Neural cell (in vitro differentiated cells): ENCODE results near the gene PTEN. TPM values are rescaled to one million over a fixed set of nuclear protein-coding genes. Genes with fewer than 3 reads are reported as not detected.

Experiments
- H2AFZ ChIP-seq: fragments of 200-600, 300-800 bp; sonication (generic), shearing (Covaris generic); 2 replicates; pipeline ENCODE4 v1.6.0; 2014; ENCODE audit warnings: low read depth, mild to moderate bottlenecking, antibody characterized with exemption, low read length, moderate library complexity
- H3F3A ChIP-seq: fragments of 200-600 bp; shearing (Covaris generic); 2 replicates; pipeline ENCODE4 v1.6.1; 2016; ENCODE audit warnings: mild to moderate bottlenecking, moderate library complexity, mixed read lengths, antibody characterized with exemption, low read length; ENCODE audit not compliant: insufficient read depth, poor library complexity, severe bottlenecking
- H3K27ac ChIP-seq: fragments of 200-600, 300-800 bp; sonication (generic), shearing (Covaris generic); 2 replicates; pipeline ENCODE4 v1.5.1; 2014; ENCODE audit warnings: mild to moderate bottlenecking, low read length, moderate library complexity
- H3K27me3 ChIP-seq: fragments of 300-800, 200-600 bp; sonication (generic), shearing (Covaris generic); 2 replicates; pipeline ENCODE4 v1.6.0; 2014; ENCODE audit warnings: mild to moderate bottlenecking, low read depth, low read length, moderate library complexity; ENCODE audit not compliant: insufficient read depth
- H3K36me3 ChIP-seq: fragments of 300-800, 200-600 bp; sonication (generic), shearing (Covaris generic); 2 replicates; pipeline ENCODE4 v1.5.1; 2014; ENCODE audit warnings: mild to moderate bottlenecking, antibody characterized with exemption, low read length, moderate library complexity; ENCODE audit not compliant: insufficient read depth
- H3K4me2 ChIP-seq: fragments of 300-800, 200-600 bp; sonication (generic), shearing (Covaris generic); 2 replicates; pipeline ENCODE4 v1.6.0; 2014; ENCODE audit warnings: mild to moderate bottlenecking, low read length
- H3K4me3 ChIP-seq: fragments of 300-800, 200-600 bp; sonication (generic), shearing (Covaris generic); 2 replicates; pipeline ENCODE4 v1.5.1; 2014; ENCODE audit warnings: mild to moderate bottlenecking, low read length, moderate library complexity
- H3K79me2 ChIP-seq: fragments of 200-600 bp; shearing (Covaris generic); replicated peaks from 2 replicates; pipeline ENCODE4 v1.6.0; 2014; ENCODE audit warnings: mild to moderate bottlenecking, low read length, moderate library complexity; ENCODE audit not compliant: insufficient read depth
- H3K9ac ChIP-seq: fragments of 300-800, 200-600 bp; sonication (generic), shearing (Covaris generic); 2 replicates; pipeline ENCODE4 v1.6.1; 2016; ENCODE audit warnings: mild to moderate bottlenecking, low read length, mixed read lengths
- H3K9me2 ChIP-seq: fragments of 200-600 bp; shearing (Covaris generic); 2 replicates; pipeline ENCODE4 v1.6.1; 2016; ENCODE audit warnings: mild to moderate bottlenecking, low read length, mixed read lengths; ENCODE audit not compliant: insufficient read depth
- H3K9me3 ChIP-seq: fragments of 200-600, 300-800 bp; sonication (generic), shearing (Covaris generic); 2 replicates; pipeline ENCODE4 v1.6.1; 2016; ENCODE audit warnings: mild to moderate bottlenecking, mixed run types, low read length, moderate library complexity, mixed read lengths
- H4K20me1 ChIP-seq: fragments of 200-600 bp; shearing (Covaris generic); 2 replicates; pipeline ENCODE4 v1.6.1; 2016; ENCODE audit warnings: mild to moderate bottlenecking, mixed run types; ENCODE audit not compliant: insufficient read depth
- EP300 ChIP-seq: fragments of 450-650 bp; conservative IDR thresholded peaks from 2 replicates; pipeline ENCODE4 v1.6.1; 2014; ENCODE audit warnings: antibody characterized with exemption, mild to moderate bottlenecking, moderate library complexity; ENCODE audit not compliant: poor library complexity, severe bottlenecking
- EZH2 ChIP-seq: fragments of 200-600, 300-800 bp; shearing (Covaris generic), sonication (generic); IDR thresholded peaks from 2 replicates; pipeline ENCODE4 v1.6.1; 2014; ENCODE audit warnings: antibody characterized with exemption, low read length, borderline replicate concordance, mild to moderate bottlenecking; ENCODE audit not compliant: insufficient read depth, poor library complexity, severe bottlenecking
- MXI1 ChIP-seq: fragments of 450-650 bp; conservative IDR thresholded peaks from 2 replicates; pipeline ENCODE4 v1.6.1; 2014; ENCODE audit warnings: antibody characterized with exemption, mild to moderate bottlenecking; ENCODE audit not compliant: poor library complexity, severe bottlenecking
- POLR2AphosphoS5 ChIP-seq: IDR thresholded peaks from 2 replicates; pipeline ENCODE4 v1.6.1; 2012
- RAD21 ChIP-seq: fragments of 450-650 bp; conservative IDR thresholded peaks from 2 replicates; pipeline ENCODE4 v1.6.1; 2014; ENCODE audit warnings: antibody characterized with exemption, mild to moderate bottlenecking, moderate library complexity
- SMC3 ChIP-seq: fragments of 450-650 bp; conservative IDR thresholded peaks from 2 replicates; pipeline ENCODE4 v1.6.1; 2014; ENCODE audit warnings: antibody characterized with exemption, mild to moderate bottlenecking, moderate library complexity; ENCODE audit not compliant: poor library complexity
- TAF1 ChIP-seq: IDR thresholded peaks from 2 replicates; pipeline ENCODE4 v1.6.1; 2012; ENCODE audit warnings: low read depth
- polyA plus RNA-seq: library from polyadenylated mRNA; depleted of rRNA; stranded (reverse); fragments of >200 nt; gene quantifications from 2 replicates; pipeline ENCODE4 v1.2.3, GENCODE V29; 2014
- TF ChIP-seq, protein P1 (sequence below): fragments of 450-650 bp; IDR thresholded peaks from 2 replicates; pipeline ENCODE4 v1.5.1; 2014; ENCODE audit warnings: antibody characterized with exemption, mild to moderate bottlenecking, moderate library complexity; ENCODE audit not compliant: poor library complexity, severe bottlenecking
- TF ChIP-seq, protein P2 (sequence below): IDR thresholded peaks from 2 replicates; pipeline ENCODE4 v1.6.1; 2012; ENCODE audit warnings: borderline replicate concordance

Gene PTEN
- polyA plus RNA-seq, 1 donor from 2014 or later = 47.3 TPM

DNA sequence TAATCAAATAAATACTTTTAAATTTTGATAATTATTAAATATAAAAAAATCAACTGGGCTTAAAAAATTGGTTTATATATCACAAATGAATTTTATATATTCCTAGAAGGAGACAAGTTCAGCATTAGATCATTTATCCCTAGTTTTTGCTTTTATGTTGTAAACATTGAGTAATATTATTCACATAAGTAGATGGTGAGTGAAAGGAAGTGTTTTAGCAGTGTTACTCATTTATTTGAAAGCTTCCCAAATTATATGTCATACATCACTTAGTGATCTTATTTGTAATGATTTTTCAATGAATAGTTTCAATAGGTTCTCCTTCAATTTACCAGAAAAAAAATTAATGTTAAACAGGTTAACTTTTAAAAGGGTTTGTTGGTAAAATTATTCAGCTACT lies 15.9 kb upstream of the PTEN start:
- Histone ChIP-seq H3F3A (no peaks in the 10 kb centered on the region), H3K9me3 (no peaks in the 10 kb centered on the region), H3K4me3 (no peak overlapping the region), H3K9me2 (no peaks in the 10 kb centered on the region), H3K79me2 (no peaks in the 10 kb centered on the region), H3K9ac (no peak overlapping the region), H3K27ac (no peak overlapping the region), H2AFZ (no peak overlapping the region), H3K36me3 (no peaks in the 10 kb centered on the region), H3K27me3 (no peaks in the 10 kb centered on the region), H4K20me1 (no peaks in the 10 kb centered on the region), H3K4me2 (no peak overlapping the region)
- no peak for TF ChIP-seq MXI1
- no peak for TF ChIP-seq RAD21

DNA sequence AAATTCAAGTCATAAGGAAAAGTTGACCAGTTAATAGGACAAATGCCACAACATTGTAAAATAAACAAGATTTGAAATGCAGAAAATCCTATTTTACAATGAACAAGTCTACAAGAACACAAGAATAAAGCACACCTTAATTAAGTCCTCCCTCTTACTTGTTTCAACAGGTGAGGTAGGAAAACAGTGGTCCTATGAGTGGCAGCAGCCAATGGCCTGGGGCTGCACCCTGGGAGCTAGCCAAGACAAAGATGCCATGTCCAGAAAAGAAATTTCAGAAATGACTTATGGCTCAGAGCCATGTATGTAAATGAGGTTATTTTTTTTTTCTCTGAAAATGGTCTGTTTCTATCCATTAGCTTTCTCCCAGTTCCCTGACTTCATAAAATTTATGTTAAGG lies 14.4 kb upstream of the PTEN start:
- no peak overlapping the region for H3K9ac ChIP-seq
- no peaks in the 10 kb centered on the region for H3K79me2 ChIP-seq

More for the DNA sequence above, 14.4 kb upstream of the PTEN start:
- H3K9me3 ChIP-seq = no peaks in the 10 kb centered on the region
- no peaks in the 10 kb centered on the region for H4K20me1 ChIP-seq
- H3K36me3 ChIP-seq = no peaks in the 10 kb centered on the region
- H3K27me3 ChIP-seq = no peaks in the 10 kb centered on the region
- TF ChIP-seq EP300 = no peak
- TF ChIP-seq, protein P1, sequence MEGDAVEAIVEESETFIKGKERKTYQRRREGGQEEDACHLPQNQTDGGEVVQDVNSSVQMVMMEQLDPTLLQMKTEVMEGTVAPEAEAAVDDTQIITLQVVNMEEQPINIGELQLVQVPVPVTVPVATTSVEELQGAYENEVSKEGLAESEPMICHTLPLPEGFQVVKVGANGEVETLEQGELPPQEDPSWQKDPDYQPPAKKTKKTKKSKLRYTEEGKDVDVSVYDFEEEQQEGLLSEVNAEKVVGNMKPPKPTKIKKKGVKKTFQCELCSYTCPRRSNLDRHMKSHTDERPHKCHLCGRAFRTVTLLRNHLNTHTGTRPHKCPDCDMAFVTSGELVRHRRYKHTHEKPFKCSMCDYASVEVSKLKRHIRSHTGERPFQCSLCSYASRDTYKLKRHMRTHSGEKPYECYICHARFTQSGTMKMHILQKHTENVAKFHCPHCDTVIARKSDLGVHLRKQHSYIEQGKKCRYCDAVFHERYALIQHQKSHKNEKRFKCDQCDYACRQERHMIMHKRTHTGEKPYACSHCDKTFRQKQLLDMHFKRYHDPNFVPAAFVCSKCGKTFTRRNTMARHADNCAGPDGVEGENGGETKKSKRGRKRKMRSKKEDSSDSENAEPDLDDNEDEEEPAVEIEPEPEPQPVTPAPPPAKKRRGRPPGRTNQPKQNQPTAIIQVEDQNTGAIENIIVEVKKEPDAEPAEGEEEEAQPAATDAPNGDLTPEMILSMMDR = no peak
- TF ChIP-seq EZH2 = no peak
- no peak for TF ChIP-seq TAF1
- no peak for TF ChIP-seq MXI1
- TF ChIP-seq, protein P2, sequence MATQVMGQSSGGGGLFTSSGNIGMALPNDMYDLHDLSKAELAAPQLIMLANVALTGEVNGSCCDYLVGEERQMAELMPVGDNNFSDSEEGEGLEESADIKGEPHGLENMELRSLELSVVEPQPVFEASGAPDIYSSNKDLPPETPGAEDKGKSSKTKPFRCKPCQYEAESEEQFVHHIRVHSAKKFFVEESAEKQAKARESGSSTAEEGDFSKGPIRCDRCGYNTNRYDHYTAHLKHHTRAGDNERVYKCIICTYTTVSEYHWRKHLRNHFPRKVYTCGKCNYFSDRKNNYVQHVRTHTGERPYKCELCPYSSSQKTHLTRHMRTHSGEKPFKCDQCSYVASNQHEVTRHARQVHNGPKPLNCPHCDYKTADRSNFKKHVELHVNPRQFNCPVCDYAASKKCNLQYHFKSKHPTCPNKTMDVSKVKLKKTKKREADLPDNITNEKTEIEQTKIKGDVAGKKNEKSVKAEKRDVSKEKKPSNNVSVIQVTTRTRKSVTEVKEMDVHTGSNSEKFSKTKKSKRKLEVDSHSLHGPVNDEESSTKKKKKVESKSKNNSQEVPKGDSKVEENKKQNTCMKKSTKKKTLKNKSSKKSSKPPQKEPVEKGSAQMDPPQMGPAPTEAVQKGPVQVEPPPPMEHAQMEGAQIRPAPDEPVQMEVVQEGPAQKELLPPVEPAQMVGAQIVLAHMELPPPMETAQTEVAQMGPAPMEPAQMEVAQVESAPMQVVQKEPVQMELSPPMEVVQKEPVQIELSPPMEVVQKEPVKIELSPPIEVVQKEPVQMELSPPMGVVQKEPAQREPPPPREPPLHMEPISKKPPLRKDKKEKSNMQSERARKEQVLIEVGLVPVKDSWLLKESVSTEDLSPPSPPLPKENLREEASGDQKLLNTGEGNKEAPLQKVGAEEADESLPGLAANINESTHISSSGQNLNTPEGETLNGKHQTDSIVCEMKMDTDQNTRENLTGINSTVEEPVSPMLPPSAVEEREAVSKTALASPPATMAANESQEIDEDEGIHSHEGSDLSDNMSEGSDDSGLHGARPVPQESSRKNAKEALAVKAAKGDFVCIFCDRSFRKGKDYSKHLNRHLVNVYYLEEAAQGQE = no peak
- no peak for TF ChIP-seq SMC3
- TF ChIP-seq RAD21 = no peak
- TF ChIP-seq POLR2AphosphoS5 = no peak
- H2AFZ ChIP-seq = no peak overlapping the region
- no peak overlapping the region for H3K4me3 ChIP-seq
- no peaks in the 10 kb centered on the region for H3F3A ChIP-seq
- H3K9me2 ChIP-seq = no peaks in the 10 kb centered on the region
- no peak overlapping the region for H3K4me2 ChIP-seq
- H3K27ac ChIP-seq = no peak overlapping the region
